22Rv1 (cell line): Measurements from ENCODE around the gene DDX5.
A peak's percentile ranks its signal among the peaks of the same experiment; 100 is the strongest.

ENCODE experiments used
- H3K27ac ChIP-seq: fragments of 450-650 bp; 2 replicates; pipeline ENCODE4 v1.5.1; 2017
- CTCF ChIP-seq: fragments of 450-650 bp; IDR thresholded peaks from 2 replicates; pipeline ENCODE4 v1.5.1; 2017; ENCODE audit warnings: mild to moderate bottlenecking
- ZFX ChIP-seq: fragments of 450-650 bp; IDR thresholded peaks from 2 replicates; pipeline ENCODE4 v1.6.1; 2017; ENCODE audit warnings: antibody characterized with exemption, borderline replicate concordance

The DDX5 gene

GRCh38 chr17:64515419-64515818 lies 9.3 kb upstream of the DDX5 start:
- no peak for TF ChIP-seq CTCF
- TF ChIP-seq ZFX, result no peak
- H3K27ac ChIP-seq, result no peak overlapping the region

- TF ChIP-seq CTCF, result no peak
- no peak for TF ChIP-seq ZFX
- H3K27ac ChIP-seq, result no peak overlapping the region
These were observed 3.1 kb upstream of the DDX5 start for GRCh38 chr17:64509179-64509578.

GRCh38 chr17:64508683-64509082 lies 2.6 kb upstream of the DDX5 start:
- H3K27ac ChIP-seq, result no peak overlapping the region
- no peak for TF ChIP-seq CTCF
- TF ChIP-seq ZFX, result no peak

- TF ChIP-seq ZFX (no peak), CTCF (peak; percentile 79)
- peak overlapping the region; percentile 96 for H3K27ac ChIP-seq
These were observed 1.3 kb upstream of the DDX5 start for GRCh38 chr17:64507413-64507782.

- H3K27ac ChIP-seq, result peak within 1 kb of the TSS; percentile 96
- TF ChIP-seq ZFX (no peak), CTCF (no peak)
These were observed 705 bp upstream of the DDX5 start, which contains the start of gene CEP95 for GRCh38 chr17:64506576-64507412. Gene CEP95 (plus strand): TSS chr17:64506977. CDS start chr17:64507098, 121 bp downstream.

- no peak for TF ChIP-seq CTCF
- no peak for TF ChIP-seq ZFX
- peak overlapping the region; percentile 96 for H3K27ac ChIP-seq
These were observed 519 bp downstream of the DDX5 start for GRCh38 chr17:64505340-64506200.
